ENCODE data around the gene CEP112. TPM values are rescaled to one million over a fixed set of nuclear protein-coding genes. Genes with fewer than 3 reads are reported as not detected.
"Not testable (repeated sequence)": the region's sequence is repeated elsewhere in the genome, so short reads cannot be mapped to it uniquely, and the experiment has no call there.

CEP112 gene
- polyA plus RNA-seq, 3 donors: 11.8 to 16.4 (median 13.8) TPM

DNA sequence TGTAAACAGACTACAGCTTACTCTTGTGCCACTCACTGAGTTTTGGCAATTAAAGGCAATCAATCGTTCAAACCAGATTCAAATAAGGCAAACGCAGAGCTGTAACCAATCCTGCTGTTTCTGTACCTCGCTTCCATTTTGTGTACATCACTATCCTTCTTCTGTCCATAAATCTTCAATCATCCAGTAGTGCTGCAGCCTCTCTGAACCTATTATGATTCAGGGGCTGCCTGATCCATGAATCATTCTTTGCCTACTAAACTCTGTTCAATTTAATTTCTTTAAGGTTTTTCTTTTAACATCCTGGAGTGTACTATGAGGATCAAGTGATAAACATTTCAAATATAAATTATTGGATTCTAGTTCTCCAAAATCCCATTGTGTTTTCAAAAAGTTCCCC is 93.9 kb downstream of the CEP112 start:
- DNase-seq (ENCODE audit: extremely low read depth in 1 of 11, low read depth in 9 of 11, low spot score in 4 of 11): no peak

DNA sequence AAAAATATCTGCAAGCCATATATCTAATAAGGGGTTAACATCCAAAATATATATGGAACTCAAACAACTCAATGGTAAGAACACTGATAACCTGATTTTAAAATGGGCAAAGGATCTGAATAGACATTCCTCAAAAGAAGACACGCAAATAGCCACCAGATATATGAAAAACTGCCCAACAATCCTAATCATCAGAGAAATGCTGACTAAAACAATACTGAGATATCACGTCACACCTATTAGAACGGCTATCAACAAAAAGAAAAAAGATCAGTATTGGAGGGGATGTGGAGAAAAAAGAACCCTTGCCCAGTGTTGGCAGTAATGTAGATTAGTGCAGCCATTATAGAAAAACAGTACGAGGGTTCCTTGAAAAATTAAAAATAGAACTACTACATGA is 97.2 kb downstream of the CEP112 start:
- no peak for DNase-seq (ENCODE audit: extremely low read depth in 1 of 11, low read depth in 9 of 11, low spot score in 4 of 11)

DNA sequence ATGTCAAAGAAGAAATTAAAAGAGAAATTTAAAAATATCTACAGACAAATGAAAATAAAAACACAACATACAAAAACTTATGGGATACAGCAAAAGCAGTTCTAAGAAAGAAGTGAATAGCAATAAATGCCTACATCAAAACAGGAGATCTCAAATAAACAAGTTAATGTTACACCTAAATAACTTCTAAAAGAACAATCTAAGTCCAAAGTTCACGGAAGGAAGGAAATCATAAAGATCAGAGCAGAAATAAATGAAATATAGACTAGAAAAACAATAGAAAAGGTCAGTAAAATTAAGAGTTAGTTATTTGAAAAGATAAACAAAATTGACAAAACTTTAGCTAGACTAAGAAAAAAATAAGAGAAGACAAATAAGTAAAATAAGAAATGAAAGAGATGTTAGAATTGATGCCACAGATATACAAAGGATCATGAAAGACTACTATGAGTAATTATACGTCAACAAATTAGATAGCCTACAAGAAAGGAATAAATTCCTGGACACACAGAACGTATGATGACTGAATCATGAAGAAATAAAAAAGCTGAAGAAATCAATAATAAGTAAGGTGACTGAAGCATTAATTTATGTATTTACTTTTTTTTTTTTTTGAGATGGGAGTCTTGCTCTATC is 100.4 kb downstream of the CEP112 start:
- no peak for DNase-seq (ENCODE audit: extremely low read depth in 1 of 11, low read depth in 9 of 11, low spot score in 4 of 11)

DNA sequence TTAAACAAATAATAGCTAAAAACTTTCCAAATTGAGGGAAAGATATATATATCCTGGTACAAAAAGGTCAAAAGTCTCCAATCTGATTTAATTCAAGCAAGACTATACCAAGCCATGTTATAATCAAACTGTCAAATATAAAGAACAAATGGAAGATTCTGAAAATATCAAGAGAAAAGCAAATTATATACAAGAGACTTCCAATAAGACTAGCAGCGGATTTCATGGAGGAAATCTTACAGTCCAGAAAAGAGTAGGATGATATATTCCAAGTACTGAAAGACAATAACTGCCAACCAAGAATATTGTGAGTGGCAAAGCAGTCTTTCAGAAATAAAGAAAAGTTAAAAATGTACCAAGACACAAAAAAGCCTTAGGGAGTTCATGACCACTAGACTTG is 102.2 kb downstream of the CEP112 start:
- DNase-seq (ENCODE audit: extremely low read depth in 1 of 11, low read depth in 9 of 11, low spot score in 4 of 11): no peak

DNA sequence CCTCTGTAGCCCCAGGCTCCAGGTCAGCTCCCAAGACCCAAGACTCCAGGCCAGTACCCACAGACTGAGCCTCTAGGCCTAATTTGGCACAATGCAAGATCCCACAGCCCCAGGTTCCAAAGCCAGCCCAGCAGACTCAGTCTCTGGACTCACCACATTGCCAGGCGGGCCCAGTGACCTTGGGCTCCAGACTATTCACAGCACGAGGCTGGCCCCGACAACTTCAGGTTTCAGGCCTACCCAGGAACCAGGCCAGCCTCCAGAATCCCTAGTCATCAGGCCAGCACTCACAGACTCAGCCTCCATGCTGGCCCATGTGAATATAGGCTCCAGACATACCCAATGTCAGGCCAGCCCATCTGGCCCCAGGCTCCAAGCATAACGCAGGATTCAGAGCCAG is 103.8 kb downstream of the CEP112 start:
- no peak for DNase-seq (ENCODE audit: extremely low read depth in 1 of 11, low read depth in 9 of 11, low spot score in 4 of 11)

DNA sequence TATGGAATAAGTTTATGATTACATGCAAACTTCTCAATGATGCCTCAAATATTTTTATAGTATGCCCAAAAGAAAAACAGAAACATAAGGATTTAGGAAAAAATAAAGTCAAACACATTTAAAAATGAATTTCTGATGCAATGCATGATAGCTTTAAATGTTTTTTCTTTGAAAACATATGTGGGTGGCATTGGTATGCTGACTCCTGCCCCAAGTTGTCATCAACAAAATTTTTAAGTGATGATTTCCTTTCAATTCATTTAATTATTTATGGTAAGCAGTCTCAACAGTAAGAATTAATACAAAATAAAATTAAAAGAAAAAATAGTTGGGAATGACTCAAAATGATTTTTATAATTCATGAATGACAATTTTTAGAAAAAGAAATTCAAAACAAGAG is 104.9 kb downstream of the CEP112 start:
- no peak for DNase-seq (ENCODE audit: extremely low read depth in 1 of 11, low read depth in 9 of 11, low spot score in 4 of 11)

DNA sequence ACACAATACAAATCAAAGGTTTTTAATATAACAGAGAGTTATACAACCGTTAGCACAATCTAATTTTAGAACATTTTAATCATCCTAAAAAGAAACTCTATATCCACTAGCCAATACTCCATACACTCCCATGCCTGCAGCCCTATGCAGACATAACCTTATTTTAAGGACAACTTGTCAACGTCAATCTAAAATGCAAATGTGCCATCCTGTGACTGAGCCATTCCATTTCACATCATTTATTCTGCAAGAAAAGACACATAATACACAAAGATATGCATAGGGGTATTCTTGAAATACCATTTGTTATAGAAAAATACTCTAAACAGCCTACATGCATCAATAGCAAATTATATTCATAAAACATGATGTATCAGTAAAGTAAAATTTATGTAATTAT is 106.7 kb downstream of the CEP112 start:
- no peak for DNase-seq (ENCODE audit: extremely low read depth in 1 of 11, low read depth in 9 of 11, low spot score in 4 of 11)

DNA sequence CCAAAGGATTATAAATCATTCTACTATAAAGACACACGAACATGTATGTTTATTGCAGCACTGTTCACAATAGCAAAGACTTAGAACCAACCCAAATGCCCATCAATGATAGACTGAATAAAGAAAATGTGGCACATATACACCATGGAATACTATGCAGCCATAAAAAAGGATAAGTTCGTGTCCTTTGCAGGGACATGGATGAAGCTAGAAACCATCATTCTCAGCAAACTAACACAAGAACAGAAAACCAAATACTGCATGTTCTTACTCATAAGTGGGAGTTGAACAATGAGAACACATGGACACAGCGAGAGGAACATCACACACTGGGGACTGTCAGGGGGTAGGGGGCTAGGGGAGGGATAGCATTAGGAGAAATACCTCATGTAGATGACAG is 111.3 kb downstream of the CEP112 start:
- DNase-seq (ENCODE audit: extremely low read depth in 1 of 11, low read depth in 9 of 11, low spot score in 4 of 11): not testable (repeated sequence)

DNA sequence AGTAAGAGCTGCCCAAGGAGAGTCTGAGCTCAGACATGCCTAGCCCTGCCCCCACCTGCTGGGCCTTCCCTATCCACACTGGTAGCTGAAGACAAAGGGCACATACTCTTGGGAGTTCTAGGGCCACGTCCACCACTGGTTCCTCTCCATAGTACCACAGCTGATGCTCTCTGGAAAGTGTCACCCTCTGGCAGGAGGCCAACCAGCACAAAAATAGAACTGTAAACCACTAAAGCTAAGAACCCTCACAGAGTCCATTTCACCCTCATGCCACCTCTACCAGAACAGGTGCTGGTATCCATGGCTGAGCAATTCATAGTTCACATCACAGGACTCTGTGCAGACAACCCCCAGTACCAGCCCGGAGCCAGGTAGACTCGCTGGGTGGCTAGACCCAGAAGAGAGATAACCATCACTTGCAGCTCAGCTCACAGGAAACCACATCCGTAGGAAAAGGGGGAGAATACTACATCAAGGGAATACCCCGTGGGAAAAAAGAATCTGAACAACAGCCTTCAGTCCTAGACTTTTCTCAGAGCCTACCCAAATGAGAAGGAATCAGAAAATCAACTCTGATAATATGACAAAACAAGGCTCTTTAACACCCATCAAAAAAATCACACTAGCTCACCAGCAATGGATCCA is 115.3 kb downstream of the CEP112 start:
- no peak for DNase-seq (ENCODE audit: extremely low read depth in 1 of 11, low read depth in 9 of 11, low spot score in 4 of 11)

DNA sequence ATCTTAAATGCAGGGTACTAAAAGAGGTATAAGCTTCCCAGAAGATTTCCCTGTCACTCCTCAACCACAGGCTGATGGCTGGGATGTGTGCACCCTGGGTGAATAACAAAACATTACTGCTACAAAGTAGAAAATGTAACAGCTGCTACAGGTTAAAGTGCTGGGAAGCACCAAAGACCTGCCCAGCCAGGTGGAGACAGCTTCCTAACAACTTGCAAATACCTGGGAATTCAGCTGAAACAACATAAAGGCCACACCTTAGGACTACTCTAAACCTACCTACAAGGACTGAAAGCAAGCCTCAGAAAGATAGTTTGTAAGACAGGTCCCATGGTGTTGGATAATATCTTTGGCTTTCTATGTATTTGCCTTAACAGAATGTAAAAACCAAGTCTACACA is 118.5 kb downstream of the CEP112 start:
- no peak for DNase-seq (ENCODE audit: extremely low read depth in 1 of 11, low read depth in 9 of 11, low spot score in 4 of 11)

DNA sequence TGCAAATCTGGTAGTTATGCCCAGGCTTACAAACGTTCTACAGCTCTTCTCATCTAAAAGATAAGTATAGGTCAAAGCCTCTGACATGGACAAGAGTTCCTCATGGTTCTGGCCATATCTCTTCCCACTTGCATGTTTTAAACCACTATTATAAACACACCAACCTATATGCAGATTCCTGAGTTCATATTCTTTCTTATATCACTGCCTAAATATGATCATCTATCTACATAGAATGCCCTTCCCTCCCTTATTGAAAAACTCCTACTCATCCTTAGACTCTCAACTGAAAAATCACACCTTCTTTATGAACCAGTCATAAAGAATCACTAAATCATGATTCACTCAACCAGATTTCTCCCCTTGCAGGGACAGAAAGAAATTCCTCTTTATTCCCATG is 128.2 kb downstream of the CEP112 start:
- DNase-seq (ENCODE audit: extremely low read depth in 1 of 11, low read depth in 9 of 11, low spot score in 4 of 11): no peak

DNA sequence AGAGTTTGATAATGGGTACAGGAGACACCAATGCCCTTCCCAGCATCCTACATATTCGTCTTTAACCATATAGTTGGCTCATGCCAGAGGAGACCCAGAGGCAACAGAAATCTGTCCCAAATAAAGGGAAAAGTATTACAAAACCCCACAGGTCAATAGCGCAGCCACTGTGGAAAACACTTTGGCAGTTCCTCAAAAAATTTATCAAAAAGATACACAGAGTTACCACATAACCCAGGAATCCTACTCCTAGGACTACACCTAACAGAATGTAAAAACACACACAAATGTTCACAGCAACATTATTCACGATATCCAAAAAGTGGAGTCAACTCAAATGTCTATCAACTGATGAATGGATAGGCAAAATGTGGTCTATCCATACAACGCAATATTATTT is 135.8 kb downstream of the CEP112 start:
- DNase-seq (ENCODE audit: extremely low read depth in 1 of 11, low read depth in 9 of 11, low spot score in 4 of 11): no peak

DNA sequence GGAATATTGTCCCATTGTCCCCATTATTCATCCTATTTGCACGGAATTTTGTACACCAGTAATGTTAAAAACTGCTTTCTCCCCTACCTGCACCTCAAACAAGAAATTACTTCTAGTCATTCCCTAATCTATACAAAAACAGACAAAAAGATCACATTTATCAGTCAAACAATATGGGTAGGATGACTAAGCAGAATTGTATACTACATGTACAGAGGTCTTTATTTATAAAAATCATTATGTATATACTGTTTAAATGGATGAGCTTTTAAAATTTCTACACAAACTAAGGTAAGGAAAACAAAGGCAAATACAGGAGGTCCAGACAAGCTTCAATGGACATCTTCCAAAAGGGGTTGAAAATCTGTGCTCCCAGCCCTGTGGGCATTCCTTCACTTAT is 137.7 kb downstream of the CEP112 start:
- DNase-seq (ENCODE audit: extremely low read depth in 1 of 11, low read depth in 9 of 11, low spot score in 4 of 11): no peak

DNA sequence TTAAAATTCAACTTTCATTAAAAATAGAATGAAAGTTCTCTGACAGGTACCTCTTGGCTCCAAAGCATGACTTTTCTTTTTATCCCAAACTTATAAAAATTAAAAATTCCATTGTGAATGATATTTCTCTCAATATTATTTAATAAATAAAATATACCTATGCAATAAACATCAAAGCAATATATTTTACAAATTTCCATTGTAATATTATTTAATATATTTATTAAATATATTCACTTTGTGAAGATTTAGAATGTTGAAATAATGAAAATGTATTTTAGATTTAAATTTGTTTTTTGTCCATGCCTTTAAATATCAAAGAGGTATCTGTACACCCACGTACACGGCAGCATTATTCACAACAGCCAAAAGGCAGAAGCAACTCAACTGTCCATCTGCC is 147.8 kb downstream of the CEP112 start:
- DNase-seq (ENCODE audit: extremely low read depth in 1 of 11, low read depth in 9 of 11, low spot score in 4 of 11): no peak

DNA sequence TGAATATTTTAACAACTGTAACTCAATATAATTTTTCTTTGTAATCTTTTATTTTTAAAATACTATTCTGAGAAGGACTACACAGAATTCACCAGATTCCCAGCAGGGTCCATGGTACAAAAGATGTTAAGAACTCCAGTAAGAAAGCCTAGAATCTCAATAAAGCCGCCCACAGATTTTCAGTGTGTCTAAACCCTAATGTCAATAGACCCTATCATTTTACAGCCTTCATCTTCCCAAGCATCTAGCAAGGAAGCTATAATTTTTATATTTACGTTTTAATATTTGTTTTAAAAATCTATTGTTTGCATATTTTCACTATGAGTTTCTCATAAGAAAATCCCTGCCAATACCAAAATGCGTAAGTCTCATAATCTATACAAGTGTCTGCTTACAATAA is 148.5 kb downstream of the CEP112 start:
- DNase-seq (ENCODE audit: extremely low read depth in 1 of 11, low read depth in 9 of 11, low spot score in 4 of 11): no peak

DNA sequence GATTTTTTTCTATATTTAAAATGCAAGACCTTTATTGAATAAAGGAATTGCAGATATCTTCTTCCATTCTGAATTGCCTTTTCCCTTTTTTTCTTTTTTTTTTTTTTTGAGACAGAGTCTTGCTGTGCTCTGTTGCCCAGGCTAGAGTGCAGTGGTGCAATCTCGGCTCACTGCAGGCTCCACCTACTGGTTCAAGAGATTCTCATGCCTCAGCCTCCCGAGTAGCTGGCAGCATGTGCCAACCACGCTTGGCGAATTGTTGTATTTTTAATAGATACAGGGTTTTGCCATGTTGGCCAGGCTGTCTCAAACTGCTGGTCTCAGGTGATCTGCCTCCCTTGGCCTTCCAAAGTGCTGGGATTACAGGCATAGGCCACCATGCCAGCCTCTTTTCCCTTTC is 151.5 kb downstream of the CEP112 start:
- no peak for DNase-seq (ENCODE audit: extremely low read depth in 1 of 11, low read depth in 9 of 11, low spot score in 4 of 11)

DNA sequence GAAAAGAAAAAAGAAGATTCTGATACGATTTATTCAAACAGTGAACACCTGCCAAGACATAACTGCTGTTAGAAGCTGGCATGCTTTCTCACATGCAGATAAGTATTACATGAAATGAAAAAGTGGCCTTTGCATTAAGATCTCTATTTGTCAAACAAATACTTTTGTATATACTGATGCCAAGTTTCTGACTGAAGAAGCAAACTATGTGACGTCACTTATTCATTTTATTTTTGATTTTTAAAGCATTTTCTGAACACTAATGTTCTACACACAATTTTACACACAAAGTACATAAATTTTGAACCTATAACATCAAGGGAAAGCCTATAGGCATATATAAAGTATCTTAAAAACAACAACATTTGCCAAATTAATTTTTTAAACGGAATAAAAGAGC is 153.8 kb downstream of the CEP112 start:
- DNase-seq (ENCODE audit: extremely low read depth in 1 of 11, low read depth in 9 of 11, low spot score in 4 of 11): no peak

DNA sequence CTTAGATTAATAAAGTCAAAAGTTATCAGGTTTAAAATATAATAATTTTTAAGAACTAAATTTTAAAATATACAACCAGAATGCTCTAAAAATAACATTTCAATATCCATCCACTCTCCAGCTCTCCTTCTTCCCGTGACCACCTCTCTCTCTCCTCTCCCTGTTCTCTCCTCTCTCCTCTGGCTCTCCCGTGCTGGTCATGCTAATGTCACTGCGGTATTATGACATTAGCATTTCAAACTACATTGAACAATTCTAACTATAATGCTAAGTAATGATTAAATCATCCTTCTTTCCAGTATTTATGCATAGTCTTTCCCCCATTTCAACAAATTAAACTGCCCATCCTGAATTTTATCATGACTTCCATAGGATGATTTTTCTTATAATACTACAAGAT is 154.7 kb downstream of the CEP112 start:
- DNase-seq (ENCODE audit: extremely low read depth in 1 of 11, low read depth in 9 of 11, low spot score in 4 of 11): no peak

DNA sequence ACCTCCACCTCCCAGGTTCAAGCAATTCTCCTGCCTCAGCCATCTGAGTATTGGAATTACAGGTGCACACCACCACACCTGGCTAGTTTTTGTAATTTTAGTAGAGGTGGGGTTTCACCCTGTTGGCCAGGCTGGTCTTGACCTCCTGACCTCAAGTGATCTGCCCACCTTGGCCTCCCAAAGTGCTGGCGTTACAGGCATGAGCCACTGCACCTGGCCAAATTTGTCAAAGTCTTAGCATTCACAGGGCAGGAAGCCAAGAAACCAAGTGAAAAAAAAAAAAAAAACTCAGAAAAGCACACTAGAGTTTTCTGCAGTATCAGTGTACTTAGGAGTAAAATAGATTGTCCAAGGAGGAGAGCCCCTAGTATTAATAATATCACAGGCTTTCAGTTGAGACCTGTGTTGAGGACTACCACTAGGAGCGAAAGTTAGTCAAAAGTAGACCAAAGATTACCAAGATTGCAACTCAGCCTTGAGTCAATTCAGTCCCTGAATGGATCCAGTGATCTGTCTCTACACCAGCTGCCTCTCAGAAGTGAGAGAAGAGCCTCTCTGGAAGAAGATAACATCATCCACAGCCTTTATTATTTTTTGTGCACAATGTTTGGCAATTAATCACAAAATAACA is 159.7 kb downstream of the CEP112 start:
- DNase-seq (ENCODE audit: extremely low read depth in 1 of 11, low read depth in 9 of 11, low spot score in 4 of 11): no peak

DNA sequence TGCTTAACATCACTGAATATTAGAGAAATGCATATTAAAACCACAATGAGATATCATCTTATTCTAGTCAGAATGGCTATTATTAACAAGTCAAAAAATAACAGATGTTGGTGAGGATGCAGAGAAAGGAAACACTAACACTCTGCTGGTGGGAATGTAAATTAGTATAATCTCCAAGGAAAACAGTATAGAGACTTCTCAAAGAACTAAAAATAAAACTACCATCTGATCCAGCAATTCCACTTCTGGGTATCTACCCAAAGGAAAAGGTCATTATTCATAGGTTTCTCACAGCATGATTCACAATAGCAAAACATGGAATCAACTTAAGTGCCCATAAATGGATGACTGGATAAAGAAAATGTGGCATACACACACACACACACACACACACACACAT is 166.4 kb downstream of the CEP112 start:
- DNase-seq (ENCODE audit: extremely low read depth in 1 of 11, low read depth in 9 of 11, low spot score in 4 of 11): no peak

DNA sequence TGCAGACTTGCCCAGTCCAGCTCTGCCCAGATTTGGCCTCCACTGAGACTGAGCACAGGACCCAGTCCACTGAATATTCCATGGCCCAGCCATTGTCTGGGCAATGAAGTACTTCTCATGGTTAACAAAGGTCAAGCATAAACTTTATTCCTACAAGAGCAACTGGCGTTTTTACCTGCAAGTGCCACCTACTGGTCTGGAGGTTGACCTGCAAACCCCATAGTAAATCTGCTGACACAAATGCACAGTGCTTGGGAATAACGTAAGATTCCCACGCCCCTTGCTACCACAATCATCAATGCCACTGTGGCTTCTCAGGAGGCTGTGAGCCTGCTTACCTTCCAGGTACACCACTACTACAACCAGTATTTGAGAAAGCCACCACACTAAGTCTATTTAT is 170.2 kb downstream of the CEP112 start:
- DNase-seq (ENCODE audit: extremely low read depth in 1 of 11, low read depth in 9 of 11, low spot score in 4 of 11): no peak

All from renal cortex interstitium (tissue), 11 donors.